Stimulated activated naive CD8-positive, alpha-beta T cell treated with anti-CD3 and anti-CD28 coated beads, Interleukin-15, Interleukin-2, amounts not matched to agents 100 U/mL and 50 U/mL, for 24 hours (primary cell): ENCODE measurements around the gene SEMA3E.

Experiments used
- ATAC-seq: fragments of 150-1000 bp; cut with Tn5 transposase; one replicate; pipeline ENCODE4 v1.10.0; 2021
- DNase-seq: peaks from one replicate; pipeline ENCODE4 v3.0.0; 2021

Gene SEMA3E

DNA sequence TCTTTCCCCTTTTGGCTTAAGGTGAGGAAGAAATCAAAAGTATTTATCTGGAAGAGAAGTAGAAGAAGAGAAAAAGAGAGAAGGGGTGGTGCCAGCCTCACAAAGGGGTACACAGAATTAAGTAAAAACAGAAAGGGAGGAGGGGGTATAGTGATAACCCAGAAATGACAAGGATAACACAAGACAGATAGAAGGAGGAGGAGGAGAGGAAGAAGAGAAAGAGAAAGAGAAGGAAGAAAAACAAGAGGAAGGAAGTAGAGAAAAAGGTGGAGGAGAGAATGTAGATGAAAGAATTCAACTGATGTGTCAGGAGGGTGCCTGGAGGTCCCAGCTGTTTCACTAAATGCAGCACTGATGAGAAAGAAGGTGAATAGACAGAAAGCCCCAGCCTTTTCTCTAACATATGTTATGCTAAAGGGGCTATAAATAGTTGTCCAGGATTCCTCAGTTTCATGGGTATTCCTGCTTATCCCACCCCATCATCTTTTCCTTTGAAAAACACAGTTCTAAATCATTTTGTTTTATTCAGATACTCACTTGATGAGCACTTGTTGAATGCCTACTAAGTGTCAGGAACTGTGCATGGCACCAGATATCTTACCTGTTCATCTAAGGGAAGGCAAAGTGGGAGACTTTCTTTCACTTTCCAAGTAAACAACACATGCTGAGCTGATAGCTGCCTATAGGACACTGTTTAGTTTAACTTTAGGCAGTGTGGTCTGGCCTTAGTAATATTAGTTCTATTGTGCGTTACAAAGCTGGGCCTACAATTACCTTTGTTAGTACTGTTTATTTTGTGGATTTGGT is 8.0 kb downstream of the SEMA3E start:
- ATAC-seq (no peak), DNase-seq (no peak)

DNA sequence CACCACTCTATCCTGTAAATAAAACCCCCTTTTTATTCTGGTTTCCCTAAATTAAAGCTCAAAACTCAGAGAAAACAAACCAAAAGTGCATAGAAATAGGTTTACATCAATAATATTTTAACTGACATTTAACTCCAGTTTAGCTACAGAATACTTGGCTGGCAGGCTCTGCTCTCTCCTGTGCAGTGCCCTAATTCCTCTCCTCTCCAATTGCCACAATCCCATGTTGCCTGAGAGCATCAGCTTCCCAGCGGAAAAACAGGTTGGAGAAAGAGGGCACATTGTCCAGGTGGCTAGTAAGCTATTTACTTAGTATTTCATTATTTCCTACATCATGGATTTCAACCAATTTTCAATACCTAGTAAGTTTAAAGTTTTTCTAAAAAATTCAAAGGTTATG is 8.7 kb downstream of the SEMA3E start:
- DNase-seq, result no peak
- ATAC-seq, result no peak

DNA sequence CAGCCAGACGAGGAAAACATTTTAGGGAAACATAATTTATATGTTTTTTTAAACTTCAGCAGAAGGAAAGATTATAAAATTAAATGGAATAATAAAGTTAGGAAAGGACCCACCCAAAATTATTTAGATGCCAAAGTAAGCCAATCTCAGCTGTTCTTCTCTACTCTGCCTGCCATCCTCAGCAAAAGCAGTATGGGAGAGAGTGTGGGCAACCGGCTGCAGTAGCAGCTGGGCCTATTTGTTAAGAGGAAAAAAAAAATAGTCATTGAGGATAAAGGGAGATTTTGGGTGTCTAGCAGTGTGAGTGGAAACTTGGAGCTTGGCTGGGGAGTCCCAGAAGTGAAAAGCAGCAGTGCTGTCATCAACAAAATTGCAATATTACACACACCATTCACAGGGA is 15.4 kb downstream of the SEMA3E start:
- DNase-seq (no peak), ATAC-seq (no peak)

DNA sequence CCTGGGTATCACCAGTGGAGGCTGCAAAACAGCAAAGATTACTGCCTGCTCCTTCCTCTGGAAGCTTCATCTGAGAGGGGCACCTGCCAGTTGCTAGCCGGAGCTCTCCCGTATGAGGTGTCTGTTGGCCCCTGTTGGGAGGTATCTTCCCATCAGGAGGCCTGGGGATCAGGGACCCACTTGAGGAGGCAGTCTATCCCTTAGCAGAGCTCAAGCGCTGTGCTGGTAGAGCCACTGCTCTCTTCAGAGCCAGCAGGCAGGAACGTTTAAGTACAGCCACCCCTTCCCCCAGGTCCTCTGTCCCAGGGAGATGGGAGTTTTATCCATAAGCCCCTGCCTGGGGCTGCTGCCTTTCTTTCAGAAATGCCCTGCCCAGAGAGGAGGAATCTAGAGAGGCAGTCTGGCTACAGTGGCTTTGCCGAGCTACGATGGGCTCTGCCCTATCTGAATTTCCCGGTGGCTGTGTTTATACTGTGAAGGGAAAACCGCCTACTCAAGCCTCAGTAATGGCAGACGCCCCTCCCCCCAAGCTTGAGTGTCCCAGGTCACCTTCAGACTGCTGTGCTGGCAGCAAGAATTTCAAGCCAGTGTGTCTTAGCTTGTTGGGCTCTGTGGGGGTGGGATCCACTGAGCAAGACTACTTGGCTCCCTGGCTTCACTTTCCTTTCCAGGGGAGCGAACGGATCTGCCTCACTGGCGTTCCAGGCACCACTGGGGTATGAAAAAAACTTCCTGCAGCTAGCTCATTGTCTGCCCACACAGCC is 19.6 kb downstream of the SEMA3E start:
- DNase-seq (no peak), ATAC-seq (no peak)

DNA sequence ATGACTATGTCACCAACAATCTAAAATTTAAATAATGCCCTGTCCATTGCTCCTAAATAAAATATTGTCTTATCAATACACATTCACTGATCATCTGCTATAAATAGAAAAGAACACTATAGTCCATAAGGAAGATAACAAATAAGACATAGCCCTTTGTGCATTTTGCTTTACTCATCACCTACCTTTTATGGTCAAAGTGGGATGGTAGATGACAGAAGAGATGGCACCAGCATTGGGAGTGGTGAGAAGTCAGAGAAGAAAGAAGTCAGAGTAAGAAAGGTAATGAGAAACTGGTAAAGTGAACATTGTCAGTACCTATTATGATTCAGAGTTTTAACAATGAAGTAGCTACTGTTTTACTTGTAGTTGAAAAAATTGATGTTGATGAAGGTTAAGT is 31.1 kb downstream of the SEMA3E start:
- no peak for ATAC-seq
- DNase-seq, result no peak

DNA sequence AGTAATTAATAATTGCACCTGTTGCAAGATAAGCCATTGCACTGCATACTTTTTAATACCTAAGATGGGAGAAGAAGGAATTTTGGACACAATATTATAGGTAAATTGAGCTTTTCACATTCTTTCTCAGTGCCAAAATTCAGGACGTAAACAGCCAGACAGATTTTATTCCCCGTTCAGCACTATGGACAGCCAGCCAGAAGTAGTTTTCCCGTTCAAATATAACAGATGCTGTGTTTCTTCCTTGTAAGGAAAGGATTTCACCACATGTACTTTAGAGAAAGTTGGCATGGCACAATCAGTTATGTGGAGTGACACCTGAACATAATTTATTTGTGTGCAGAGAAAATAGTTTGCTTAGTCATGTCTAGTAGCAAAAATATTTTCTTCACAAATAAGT is 34.8 kb downstream of the SEMA3E start:
- no peak for ATAC-seq
- DNase-seq, result no peak

DNA sequence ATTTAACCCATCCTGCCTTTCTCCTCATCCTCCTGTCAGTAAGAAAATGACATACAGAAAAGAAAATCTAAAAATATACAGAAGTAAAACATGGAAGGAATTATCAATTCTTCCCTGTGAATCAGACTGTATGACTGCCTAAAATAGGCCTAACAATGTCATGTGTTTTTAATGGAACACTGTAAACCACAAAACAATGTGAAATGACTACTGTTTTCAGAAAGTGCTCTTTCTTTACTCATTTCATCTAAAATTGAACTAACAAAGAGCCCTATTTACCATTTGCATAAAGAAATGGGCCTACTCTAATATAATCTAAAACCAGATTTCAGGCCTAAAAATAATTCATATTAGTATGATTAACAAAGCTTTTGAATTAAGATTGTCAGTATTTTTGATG is 35.7 kb downstream of the SEMA3E start:
- no peak for ATAC-seq

DNA sequence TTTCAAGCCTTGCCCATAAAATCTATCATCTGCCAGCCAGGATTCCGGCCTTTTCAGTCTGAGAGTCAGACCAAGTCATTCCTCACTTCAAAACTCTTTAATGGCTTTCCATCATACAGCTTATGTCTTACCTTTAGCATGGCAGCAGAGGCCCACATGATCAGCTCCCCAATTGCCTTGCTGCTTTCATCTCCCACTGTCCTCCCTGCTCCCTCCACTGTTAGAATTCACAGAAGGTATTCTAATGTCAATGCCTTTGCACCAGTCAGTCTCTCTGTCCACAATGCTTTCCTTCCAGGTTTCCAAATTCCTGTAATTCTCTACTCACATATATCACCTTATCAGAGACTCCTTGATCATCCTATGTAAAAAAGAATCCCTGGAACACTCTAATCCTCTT is 37.2 kb downstream of the SEMA3E start:
- ATAC-seq, result no peak
- DNase-seq, result no peak

More for the DNA sequence above, 35.7 kb downstream of the SEMA3E start:
- DNase-seq, result no peak

DNA sequence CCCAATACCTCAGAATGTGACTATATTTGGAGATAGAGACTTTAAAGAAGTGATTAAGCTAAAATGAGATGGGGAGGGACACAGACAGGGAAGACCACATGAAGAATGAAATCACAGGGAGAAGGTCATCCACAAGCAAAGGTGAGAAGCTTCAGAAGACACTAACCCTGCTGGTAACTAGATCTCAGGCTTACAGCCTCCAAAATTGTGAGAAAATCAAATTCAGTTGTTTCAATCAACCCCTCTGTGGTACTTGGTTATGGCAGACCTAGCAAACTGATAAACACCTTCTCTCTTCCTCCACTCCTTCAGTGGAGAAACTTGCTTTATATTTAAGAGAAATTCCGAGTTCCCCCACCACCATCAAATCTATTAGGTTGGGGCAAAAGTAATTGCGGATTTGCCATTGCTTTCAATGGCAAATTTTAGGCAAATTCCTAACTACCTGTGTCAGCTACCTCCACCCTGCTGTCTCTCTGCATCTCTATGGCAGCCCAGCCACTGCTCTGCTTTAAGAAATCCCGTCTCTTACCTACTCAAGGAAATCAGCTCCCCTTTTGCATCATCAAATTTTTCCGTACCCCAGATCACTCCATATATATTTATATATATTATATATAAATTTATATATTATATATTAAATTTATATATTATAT is 38.2 kb downstream of the SEMA3E start:
- DNase-seq (no peak), ATAC-seq (no peak)

DNA sequence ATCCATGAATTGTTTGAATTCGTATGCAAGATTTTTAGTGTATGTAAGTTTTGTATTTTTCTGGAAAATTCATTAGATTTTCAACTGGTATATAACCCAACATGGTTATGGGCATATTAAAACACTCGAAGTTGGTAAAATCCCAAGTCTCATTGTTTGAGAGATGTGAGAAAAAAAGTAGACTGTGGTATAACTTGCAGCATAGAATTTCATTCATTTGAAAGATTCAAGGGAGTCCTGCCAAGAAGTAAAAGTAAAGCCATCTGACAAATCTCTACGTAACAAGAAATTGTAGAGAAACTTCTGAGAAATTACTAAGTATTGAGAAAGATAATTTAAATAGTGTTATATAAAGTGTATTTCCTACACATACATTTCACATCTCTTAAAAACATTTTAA is 40.2 kb downstream of the SEMA3E start:
- DNase-seq, result no peak
- ATAC-seq, result no peak

DNA sequence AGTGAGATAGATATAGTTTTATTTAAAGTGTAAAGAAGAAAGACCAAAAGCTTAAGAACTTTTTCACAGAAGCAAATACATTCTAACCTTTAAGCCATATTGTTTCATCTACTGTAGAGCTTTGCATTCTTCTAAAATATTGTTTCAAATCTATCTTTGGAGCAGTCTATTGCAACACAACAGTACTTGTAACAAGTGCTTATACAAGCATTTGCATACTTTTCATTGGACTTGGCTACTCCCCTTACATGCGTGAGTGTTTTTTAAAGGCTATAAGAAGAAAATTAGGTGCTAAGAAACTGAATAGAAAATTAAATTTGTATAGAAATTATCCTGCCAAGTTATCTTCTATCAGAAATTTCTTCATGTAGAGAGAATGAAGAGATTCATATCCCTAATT is 45.3 kb downstream of the SEMA3E start:
- ATAC-seq, result no peak

DNA sequence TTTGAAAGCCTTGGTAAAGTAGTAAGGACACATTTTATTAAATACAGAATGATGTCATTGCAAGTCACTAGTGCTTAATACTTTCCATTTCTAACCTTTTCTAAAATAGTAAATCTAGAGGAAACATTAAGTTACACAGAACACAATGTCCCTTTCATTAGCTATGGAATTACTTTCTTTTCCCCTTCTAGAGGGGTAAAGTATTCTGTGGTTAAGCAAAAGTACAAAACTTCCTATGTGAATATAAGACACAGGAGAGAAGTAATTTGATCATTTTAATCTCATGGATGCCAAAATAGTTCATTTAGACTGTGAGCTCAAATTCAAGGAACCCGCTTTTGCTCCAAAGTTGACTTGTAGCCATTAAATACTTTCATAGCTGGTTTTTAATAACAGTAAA is 49.8 kb downstream of the SEMA3E start:
- ATAC-seq (no peak), DNase-seq (no peak)

More for the DNA sequence above, 45.3 kb downstream of the SEMA3E start:
- DNase-seq, result no peak

DNA sequence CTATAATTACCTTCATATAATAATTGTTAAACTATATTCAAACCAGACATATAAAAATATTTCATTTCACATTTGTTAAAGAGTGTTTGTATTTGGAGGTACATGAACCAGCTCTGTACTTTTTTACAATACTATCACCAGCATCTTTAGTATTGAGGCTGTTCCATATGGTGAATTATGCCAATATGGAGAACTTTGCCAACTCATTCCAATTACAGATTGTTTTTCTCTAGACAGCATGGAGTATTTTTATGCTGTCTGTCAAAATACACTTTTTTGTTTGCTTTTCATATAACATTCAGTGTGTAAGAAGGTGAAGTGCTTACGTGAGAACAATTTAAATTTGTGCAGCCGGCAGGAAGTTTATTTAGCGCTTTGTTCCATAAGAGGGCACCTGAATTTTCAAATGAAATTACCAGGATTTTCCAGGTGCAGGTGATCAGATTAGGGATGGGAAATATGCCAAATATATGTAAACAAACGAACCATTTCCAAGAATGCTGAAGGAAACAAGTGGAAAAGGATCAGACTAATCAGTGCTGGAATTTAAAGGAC is 54.9 kb downstream of the SEMA3E start:
- DNase-seq, result no peak

DNA sequence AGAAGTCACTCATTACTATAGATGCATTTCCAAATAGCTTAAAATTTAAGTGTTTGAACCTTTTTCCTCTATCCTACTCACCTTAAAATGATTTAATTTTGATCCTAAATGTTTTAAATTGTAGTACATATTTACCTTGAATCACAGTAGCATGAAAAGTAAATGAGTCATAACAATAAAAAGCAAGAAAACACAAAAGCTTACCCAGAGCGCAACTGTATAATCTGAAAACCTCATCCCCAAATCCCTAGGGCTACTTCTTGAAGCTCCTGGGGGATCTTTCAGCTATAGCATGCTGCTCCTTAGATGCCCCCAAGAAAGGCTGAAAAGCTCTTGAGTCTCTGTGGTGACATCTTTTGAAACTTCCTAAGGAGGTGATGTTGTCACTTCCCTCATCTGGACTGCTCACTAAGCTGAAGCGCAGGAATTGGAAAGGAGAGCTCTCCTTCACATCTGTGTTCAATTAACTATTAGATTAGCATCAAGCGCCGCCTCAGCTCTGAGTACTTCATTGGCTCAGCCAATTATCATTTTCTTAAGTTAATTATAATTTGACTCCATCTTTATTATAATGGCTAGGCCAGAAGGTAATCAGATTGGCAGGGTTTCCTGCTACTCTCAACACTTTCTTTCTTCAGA is 60.2 kb downstream of the SEMA3E start:
- no peak for DNase-seq
- no peak for ATAC-seq

More for the DNA sequence above, 54.9 kb downstream of the SEMA3E start:
- ATAC-seq, result no peak

DNA sequence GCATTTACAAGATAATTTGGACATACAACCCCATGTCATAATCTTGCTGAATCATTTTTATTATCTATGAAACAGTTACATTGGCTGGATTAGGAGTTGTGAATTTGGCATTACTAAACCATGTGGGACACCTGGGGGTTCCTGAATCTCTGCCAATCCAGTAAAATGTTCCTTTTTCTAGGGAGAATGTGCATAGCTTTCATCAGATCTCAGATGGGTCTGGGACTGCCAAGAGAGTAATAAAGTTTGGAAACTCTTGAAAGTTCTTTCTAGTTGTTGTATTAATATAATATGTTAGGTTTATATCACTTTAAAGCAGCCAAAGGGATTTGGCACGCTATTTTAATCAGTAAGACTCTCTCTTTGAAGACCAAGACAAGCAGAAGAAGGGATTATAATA is 62.7 kb downstream of the SEMA3E start:
- ATAC-seq (no peak), DNase-seq (no peak)

DNA sequence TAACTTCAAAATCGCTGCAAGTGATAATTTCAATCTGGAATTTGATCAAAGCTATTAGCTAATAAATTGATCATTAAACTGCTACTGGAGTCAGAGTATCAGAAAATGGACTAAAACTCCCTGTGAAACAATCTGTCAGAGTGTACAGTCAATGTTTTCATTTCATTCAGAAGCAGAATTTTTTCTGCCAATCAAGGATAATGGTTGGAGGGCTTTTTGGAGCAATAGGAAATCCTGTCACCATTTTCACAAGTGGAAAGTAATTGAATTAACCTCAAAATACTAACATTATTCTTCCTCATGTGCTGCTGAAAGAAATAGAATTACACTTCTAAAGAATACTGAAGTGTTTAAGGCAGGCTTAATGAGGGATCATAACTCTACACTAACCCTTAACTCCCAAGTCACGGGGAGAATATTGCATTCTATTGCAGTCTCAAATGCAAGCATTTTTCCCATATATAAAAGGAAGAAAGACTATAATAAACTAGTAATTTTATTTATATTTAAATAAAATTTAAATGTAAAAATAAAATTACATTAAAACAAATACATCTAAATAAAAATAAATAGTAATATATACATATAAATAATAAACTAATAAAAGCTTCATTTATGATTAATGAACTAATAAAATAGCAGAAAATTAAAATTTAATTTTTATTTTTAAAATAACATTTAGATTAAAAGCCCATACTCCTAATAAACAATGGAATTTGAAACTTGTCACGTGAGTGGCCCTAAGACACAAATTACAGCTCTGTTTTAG is 67.1 kb downstream of the SEMA3E start:
- DNase-seq, result no peak

DNA sequence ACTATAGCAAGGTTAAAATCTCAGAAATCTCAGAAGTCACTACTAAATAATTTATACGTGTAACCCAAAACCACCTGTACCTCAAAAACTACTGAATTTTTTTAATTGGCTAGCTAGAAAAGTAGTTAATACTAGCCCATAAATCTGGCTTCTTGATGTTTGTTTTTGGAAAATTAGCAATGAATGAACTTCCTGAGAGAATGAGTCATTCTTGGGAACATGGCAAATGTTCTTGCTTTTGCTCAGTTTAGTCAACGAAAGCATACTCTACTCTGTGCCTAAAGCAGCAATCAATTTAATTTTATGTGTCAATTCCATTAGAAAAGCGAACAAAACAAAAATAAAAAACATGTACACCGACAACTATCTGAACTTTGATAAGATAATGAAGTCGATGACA is 69.2 kb downstream of the SEMA3E start:
- ATAC-seq (no peak), DNase-seq (no peak)

More for the DNA sequence above, 67.1 kb downstream of the SEMA3E start:
- no peak for ATAC-seq

DNA sequence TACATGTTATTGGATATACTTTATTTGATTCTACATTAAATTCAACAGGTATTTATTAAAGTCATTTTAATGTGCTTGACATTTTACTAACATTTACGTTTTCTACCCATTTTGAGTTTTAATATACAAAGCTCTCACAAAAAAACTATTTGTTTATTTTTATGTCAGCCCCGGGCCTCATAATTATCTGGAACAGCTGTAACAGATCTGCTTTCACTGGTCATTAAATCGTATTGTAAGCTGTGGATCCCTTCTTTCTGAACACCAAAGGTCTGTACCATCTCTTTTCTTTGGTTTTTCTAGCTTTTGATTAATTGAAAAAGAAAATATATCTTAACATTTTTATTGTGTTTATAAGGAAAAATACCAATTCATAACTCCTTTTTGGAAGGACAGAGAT is 73.5 kb downstream of the SEMA3E start:
- ATAC-seq (no peak), DNase-seq (no peak)

DNA sequence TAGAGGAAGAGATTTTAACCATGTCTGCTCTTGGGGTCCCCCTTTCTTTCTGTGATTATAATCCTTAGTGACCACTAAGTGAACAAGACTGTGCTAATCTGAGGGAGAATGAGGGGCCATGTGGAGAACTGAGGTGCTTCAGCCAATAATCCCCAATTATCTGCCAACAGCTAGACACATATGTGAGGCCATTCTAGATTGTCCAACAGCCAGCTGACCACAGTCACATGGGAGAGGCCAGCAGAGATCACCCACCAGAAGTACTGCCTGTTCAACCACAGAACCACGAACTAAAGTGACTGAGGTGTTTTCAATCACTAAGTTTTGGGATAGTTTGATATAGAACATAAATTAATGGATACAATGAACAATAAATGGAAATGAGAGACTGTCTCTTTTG is 74.3 kb downstream of the SEMA3E start:
- ATAC-seq (no peak), DNase-seq (no peak)

DNA sequence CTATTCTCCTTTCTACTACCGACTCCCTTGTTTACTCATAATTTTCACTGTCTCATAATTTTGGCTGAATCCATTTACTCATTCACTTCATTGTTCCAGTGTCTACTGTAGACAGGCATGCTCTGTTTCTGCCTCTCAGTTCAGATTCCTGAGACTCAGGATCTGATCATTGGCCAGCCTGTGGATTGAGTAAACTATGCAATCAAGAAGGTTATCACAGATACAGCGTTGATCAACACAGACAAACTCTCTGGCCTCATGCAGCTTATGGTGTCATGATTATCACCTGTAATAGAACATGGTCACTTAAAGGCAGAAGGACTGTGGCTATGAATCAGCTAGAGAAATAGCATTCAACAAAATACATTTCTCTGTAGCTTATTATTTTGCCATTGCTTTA is 86.0 kb downstream of the SEMA3E start:
- ATAC-seq, result no peak
- DNase-seq, result no peak

DNA sequence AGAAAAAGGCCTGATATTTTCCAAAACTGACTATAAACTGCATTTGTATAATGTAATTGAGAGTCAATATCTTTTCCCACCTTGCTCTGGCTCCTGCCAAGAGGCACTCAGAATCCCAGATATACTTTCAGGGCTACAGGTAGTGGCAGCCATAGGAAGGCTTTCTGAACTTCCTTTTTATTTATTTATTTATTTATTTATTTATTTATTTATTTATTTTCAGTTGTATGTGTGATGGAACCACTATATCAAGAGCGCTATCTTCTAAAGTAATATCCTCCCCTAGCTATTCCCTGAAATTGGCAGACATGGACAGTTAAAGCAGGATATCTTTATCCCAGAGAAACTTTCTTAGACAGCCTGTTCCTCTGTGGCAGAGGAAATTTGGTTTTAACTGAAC is 86.7 kb downstream of the SEMA3E start:
- ATAC-seq (no peak), DNase-seq (no peak)

DNA sequence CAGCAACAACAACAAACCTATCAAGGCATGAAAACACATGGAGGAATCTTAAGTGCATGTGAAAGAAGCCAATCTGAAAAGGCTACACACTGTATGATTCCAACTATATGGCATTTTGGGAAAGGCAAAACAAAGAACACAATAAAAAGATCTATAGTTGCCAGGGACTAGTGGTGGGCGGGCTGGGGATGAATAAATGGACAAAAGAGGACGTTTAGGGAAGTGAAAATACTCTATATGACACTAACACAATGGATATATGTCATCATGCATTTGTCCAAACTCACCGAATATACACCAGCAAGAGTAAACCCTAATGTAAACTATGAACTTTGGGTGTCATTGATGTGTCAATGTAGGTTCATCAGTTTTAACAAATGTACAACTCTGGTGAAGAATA is 89.1 kb downstream of the SEMA3E start:
- ATAC-seq, result no peak
- no peak for DNase-seq
